ENCODE measurements around the gene PROK1. TPM values are rescaled to one million over a fixed set of nuclear protein-coding genes. Genes with fewer than 3 reads are reported as not detected.

The PROK1 gene
- total RNA-seq, 2 donors from 2014 or later = not detected

DNA sequence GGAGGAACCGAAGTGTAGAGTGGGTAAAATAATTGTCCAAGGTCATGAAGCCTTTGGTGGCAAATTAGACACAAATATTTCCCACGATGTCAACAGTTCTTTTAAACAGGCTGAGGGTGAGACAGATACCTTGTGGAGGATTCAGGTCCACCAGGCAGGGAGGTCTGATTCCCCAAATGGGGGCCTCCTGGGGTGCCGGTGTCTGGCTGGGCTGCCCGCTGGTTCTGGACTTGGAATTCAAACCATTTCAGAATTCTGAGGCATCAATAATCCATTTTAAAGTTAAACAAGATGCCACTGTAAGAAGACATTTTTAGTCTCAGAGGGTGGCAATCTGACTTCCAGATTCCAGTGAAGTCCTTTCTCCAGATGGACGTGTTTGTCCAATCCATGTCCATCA, 52.5 kb downstream of the PROK1 start:
- TF ChIP-seq, protein P1, sequence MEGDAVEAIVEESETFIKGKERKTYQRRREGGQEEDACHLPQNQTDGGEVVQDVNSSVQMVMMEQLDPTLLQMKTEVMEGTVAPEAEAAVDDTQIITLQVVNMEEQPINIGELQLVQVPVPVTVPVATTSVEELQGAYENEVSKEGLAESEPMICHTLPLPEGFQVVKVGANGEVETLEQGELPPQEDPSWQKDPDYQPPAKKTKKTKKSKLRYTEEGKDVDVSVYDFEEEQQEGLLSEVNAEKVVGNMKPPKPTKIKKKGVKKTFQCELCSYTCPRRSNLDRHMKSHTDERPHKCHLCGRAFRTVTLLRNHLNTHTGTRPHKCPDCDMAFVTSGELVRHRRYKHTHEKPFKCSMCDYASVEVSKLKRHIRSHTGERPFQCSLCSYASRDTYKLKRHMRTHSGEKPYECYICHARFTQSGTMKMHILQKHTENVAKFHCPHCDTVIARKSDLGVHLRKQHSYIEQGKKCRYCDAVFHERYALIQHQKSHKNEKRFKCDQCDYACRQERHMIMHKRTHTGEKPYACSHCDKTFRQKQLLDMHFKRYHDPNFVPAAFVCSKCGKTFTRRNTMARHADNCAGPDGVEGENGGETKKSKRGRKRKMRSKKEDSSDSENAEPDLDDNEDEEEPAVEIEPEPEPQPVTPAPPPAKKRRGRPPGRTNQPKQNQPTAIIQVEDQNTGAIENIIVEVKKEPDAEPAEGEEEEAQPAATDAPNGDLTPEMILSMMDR (IDR thresholded peaks at IDR 0.05) = no peak
- intact Hi-C loops (cut with DNase I) = no loop called here
- H3K27me3 ChIP-seq = no peaks in the 10 kb centered on the region
- H3K27ac ChIP-seq = no peak overlapping the region
- no peaks in the 10 kb centered on the region for H3K4me1 ChIP-seq
- H3K36me3 ChIP-seq = no peaks in the 10 kb centered on the region
- no peak overlapping the region for H3K9ac ChIP-seq (ENCODE audit: low read depth in 2 of 2, low read length in 2 of 2)
- no peaks in the 10 kb centered on the region for H3K9me3 ChIP-seq
- DNase-seq = no peak
- H3K4me3 ChIP-seq = no peak overlapping the region

DNA sequence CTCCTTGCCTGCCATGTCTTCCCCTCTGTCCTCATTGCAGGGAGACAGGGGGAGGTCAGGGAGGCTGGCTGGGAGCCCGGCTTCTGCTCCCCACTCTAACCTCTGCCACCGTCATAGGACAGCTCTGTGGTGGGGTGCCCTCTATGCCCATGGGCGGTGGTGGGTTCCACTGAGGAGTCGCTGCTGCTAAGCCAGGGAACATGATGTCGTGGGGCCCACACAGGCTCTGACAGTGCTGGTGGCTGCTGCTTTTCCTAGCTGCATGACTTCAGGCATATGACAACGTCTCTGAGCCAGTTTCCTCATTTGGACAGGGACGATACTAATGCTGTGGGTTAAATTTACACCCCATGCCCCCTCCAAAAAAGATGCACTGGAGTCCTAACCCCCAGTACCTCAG, 53.3 kb downstream of the PROK1 start:
- no peak overlapping the region for H3K9ac ChIP-seq (ENCODE audit: low read depth in 2 of 2, low read length in 2 of 2)
- H3K27me3 ChIP-seq = no peaks in the 10 kb centered on the region
- H3K27ac ChIP-seq = no peak overlapping the region
- intact Hi-C loops (cut with DNase I) = no loop called here
- TF ChIP-seq, protein P1 (IDR thresholded peaks at IDR 0.05) = no peak
- H3K36me3 ChIP-seq = no peaks in the 10 kb centered on the region
- no peaks in the 10 kb centered on the region for H3K9me3 ChIP-seq
- no peak for DNase-seq
- no peak overlapping the region for H3K4me3 ChIP-seq
- no peaks in the 10 kb centered on the region for H3K4me1 ChIP-seq

DNA sequence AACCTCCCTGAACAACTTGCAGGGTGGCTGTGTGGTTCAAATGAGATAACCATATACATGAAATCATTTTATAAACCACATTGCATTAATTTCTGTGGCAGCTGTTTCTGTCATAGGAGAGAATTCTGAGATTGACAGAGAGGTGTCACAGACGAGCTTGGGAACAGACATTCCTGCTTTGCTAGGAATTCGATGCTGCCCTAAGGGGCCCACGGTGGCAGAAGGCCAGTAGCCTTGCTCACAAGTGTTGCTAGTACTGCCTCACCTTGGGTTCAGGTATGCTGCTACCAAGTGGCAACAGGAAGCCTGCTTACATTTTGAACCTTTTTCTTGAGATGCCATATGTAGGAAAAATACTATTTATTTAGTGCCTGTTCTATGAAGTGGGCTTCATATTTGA, 54.6 kb downstream of the PROK1 start:
- DNase-seq = no peak
- no peak overlapping the region for H3K4me3 ChIP-seq
- intact Hi-C loops (cut with DNase I) = no loop called here
- no peak overlapping the region for H3K27ac ChIP-seq
- no peaks in the 10 kb centered on the region for H3K9me3 ChIP-seq
- H3K36me3 ChIP-seq = no peaks in the 10 kb centered on the region
- H3K27me3 ChIP-seq = no peaks in the 10 kb centered on the region
- H3K4me1 ChIP-seq = no peaks in the 10 kb centered on the region
- TF ChIP-seq, protein P1 (IDR thresholded peaks at IDR 0.05) = no peak
- H3K9ac ChIP-seq (ENCODE audit: low read depth in 2 of 2, low read length in 2 of 2) = no peak overlapping the region

DNA sequence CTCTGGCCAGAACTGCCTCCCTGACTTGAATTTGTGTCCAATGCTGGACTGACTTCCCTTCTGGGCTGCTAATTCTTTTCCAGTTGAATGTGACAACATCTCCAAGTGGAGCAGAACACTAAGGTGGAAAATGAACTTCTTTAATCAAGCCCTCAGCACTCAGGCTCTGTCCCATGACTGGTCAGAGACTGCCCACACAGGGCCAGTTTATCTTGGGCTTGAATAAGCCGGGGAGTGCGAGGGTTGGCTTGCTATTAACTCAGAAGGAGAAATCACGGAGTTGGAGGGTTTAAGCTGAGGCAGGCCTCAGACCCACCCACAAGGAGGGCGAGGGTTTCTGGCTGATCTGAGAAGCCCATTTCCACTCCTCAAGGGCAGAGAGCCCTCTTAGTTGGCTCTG, 55.6 kb downstream of the PROK1 start:
- Histone ChIP-seq H3K9me3 (no peaks in the 10 kb centered on the region), H3K4me3 (no peak overlapping the region), H3K36me3 (no peaks in the 10 kb centered on the region), H3K27me3 (no peaks in the 10 kb centered on the region), H3K4me1 (no peaks in the 10 kb centered on the region), H3K27ac (no peak overlapping the region), H3K9ac (ENCODE audit: low read depth in 2 of 2, low read length in 2 of 2) (no peak overlapping the region)
- TF ChIP-seq, protein P1 (IDR thresholded peaks at IDR 0.05) = no peak
- DNase-seq = no peak
- intact Hi-C loops (cut with DNase I) = no loop called here

Other genes with a start within 250 kb of the PROK1 start
- gene KCNC4, start 240.8 kb upstream of the PROK1 start, total RNA-seq = 1 to 10 TPM; 6.7 to 8.4 TPM
- gene RBM15, start 111.8 kb upstream of the PROK1 start, total RNA-seq = 10 to 100 TPM; 24.1 to 35.9 TPM
- 1 to 10 TPM in 1 of 2 donors, under 1 TPM in 1; 0.79 to 2.0 TPM for gene SLC16A4, start 60.1 kb upstream of the PROK1 start, total RNA-seq
- 100 to 1,000 TPM; 130 to 146 TPM for gene LAMTOR5, start 43.5 kb upstream of the PROK1 start, total RNA-seq
- not detected for gene KCNA10, start 68.0 kb downstream of the PROK1 start, total RNA-seq
- under 1 TPM; 0.17 to 0.61 TPM for gene KCNA2, start 155.2 kb downstream of the PROK1 start, total RNA-seq
- 1 to 10 TPM in 1 of 2 donors, under 1 TPM in 1; 0.93 to 1.4 TPM for gene KCNA3, start 223.8 kb downstream of the PROK1 start, total RNA-seq

Data from colonic mucosa (tissue), 4 donors.